Uterus (tissue), 2 donors: Measurements from ENCODE around the gene DUSP8.

Experiments used
- POLR2A ChIP-seq, 2 donors: fragments of 450-650 bp; IDR thresholded peaks; one replicate each; pipeline ENCODE4 v1.6.1; 2016; ENCODE audit warnings: antibody characterized with exemption in 2 of 2, mild to moderate bottlenecking in 1 of 2, moderate library complexity in 1 of 2
- TF ChIP-seq, protein P1 (sequence below), 4 experiments: fragments of 200-600 bp in 2 of 4; fragments of 450-650 bp in 2 of 4; sonication (generic) in 2 of 4; IDR thresholded peaks; one replicate each; pipeline ENCODE4 v1.5.1; 2016 to 2019; ENCODE audit warnings: antibody characterized with exemption in 4 of 4, mild to moderate bottlenecking in 2 of 4, moderate library complexity in 1 of 4

DNA sequence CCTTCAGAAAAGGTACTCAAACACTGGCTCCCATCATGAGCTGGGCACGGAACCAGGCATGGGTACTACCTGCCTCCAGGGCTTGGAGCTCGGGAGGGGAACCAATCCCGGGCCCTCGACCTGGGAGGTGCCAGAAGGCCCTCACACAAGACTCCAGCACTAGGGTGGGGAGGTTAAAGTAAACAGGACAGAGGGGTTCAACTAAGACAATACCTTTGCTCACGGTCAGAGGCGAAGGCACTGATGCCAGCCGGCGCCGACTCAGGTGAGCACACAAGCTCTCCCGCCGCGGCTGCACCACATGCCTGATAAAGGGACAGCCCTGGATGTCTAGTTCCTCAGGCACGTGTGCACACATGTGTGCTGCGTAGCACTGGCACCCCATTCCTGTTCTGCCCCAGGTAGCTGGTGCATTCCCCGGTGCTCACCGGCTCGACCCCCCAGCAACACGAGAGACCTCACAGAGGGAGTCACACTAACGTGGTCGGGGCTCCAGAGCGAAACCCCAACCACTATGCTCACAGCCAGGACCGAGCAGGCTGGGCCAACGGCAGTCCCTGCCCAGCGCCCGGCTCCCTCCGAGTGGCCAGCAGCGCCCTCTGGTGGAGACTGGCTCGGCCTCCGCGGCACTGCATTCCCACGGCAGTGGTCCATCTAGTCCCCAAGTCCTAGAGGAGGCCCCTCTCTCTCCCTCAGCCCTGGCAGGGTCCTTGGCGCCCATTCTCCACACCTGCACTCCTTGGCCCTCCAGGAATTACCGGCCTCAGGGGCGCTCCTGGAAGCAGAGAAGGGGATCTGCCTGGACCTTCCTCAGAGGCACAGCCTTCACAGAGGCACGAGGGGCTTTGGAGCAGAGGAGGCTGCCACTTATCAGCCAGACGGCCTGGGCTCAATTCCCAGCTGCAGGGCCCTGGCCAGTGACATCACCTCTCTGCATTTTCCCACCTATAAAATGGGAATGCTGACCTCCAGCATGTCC lies 56.7 kb downstream of the DUSP8 start:
- TF ChIP-seq, protein P1, sequence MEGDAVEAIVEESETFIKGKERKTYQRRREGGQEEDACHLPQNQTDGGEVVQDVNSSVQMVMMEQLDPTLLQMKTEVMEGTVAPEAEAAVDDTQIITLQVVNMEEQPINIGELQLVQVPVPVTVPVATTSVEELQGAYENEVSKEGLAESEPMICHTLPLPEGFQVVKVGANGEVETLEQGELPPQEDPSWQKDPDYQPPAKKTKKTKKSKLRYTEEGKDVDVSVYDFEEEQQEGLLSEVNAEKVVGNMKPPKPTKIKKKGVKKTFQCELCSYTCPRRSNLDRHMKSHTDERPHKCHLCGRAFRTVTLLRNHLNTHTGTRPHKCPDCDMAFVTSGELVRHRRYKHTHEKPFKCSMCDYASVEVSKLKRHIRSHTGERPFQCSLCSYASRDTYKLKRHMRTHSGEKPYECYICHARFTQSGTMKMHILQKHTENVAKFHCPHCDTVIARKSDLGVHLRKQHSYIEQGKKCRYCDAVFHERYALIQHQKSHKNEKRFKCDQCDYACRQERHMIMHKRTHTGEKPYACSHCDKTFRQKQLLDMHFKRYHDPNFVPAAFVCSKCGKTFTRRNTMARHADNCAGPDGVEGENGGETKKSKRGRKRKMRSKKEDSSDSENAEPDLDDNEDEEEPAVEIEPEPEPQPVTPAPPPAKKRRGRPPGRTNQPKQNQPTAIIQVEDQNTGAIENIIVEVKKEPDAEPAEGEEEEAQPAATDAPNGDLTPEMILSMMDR (IDR thresholded peaks at IDR 0.05), result peak; percentile 93 to 96 (median 94)
- TF ChIP-seq POLR2A (IDR thresholded peaks at IDR 0.05), result no peak
